Middle frontal gyrus (tissue), 1 donor: ENCODE data around the gene NEDD4L.

ENCODE experiments used
- DNase-seq: peaks from one replicate; pipeline ENCODE4 v3.0.0-alpha.2; 2015; ENCODE audit warnings: low spot score; ENCODE audit errors: extremely low spot score

Gene NEDD4L

GRCh38 chr18:58392324-58393000, 348.4 kb downstream of the NEDD4L start:
- no peak for DNase-seq

- no peak for DNase-seq
Measured at GRCh38 chr18:58393295-58393694, 349.3 kb downstream of the NEDD4L start.

DNA sequence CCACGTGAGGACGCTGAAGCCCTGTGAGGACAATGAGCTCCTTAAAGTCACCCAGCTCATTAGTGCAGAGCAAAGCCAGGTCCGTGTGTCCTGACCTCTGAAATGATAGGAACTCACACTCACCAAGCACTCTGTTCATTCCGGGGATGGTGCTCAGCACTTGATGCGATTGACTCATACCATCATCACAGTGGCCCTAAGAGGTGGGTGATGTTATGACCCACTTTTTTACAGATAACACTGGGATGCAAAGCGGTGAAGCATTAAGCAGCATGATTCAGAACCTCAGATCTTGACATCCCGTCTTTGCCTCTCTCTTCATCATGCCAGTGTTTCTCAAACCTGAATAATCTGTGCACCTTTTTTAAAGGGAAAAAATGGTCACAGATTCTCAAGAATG, 350.0 kb downstream of the NEDD4L start:
- no peak for DNase-seq

DNA sequence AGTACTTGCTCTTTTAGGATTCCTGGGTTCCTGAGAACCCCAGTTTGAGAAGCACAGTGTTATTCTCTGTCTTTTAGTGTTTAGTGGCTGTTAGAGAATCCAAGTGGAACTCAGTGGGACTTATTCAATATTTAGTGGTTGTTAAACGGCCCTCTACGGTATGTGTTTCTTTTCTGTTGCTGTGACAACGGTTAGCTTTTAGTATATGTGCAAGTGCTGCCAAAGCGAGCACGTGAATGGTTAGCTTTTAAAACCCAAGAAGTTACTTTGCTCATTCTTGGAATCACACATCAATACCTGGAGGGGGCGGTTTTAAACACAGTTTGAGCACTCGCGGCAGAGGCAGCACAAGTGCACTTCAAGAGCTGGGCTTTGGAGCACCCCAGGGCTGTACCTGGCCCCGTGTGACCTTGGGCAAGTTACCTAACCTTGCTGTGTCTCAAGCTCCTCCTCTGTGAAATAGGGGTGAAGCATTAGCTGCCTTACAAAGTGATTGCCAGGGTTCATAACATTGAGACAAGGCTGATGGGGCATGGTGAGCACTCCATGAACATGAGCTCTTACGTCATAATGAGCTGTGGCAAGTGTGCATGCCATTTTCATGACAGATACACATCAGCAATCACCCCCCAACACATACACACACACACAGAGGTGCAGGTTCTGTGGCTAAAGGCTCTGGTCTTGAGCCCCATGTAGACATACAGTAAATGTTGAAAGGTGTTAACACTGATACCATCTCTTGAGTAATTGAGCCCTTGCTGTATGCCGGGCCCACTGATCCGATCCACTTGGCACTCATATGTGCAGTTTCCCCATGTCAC, 350.8 kb downstream of the NEDD4L start:
- no peak for DNase-seq

GRCh38 chr18:58396144-58396543, 352.1 kb downstream of the NEDD4L start:
- DNase-seq, result no peak

GRCh38 chr18:58396966-58397365, 352.9 kb downstream of the NEDD4L start:
- no peak for DNase-seq

GRCh38 chr18:58397385-58398132, 353.5 kb downstream of the NEDD4L start:
- no peak for DNase-seq

GRCh38 chr18:58398648-58399398, 354.8 kb downstream of the NEDD4L start:
- no peak for DNase-seq

DNA sequence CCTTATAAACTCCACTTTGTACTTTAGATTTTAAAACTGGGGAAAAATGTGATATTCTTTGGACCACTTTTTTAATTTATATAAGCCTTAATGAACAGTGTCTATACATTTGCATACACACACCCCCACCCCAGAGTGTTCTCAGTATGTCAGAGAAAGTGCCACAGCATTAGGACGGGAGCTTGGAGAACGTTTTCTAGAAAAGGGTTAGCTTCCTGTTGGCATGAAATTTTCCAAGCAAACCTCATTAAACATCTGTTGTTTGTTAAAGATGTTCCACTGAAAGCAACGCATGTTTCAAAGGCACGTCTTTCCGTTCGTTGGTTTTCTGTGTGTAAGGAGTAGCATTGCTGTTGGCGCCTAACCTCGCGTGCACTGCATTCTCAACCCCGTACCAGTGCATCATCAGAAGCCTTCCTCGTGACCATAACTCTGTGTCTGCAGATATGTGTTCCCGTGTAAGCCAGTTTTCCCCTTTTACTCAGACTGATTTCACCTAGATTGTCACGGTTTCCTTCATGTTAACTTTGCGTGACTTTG, 356.4 kb downstream of the NEDD4L start:
- no peak for DNase-seq

- DNase-seq, result no peak
Measured at GRCh38 chr18:58401191-58401590, 357.2 kb downstream of the NEDD4L start.

GRCh38 chr18:58402247-58402646, 358.2 kb downstream of the NEDD4L start:
- DNase-seq, result no peak

DNA sequence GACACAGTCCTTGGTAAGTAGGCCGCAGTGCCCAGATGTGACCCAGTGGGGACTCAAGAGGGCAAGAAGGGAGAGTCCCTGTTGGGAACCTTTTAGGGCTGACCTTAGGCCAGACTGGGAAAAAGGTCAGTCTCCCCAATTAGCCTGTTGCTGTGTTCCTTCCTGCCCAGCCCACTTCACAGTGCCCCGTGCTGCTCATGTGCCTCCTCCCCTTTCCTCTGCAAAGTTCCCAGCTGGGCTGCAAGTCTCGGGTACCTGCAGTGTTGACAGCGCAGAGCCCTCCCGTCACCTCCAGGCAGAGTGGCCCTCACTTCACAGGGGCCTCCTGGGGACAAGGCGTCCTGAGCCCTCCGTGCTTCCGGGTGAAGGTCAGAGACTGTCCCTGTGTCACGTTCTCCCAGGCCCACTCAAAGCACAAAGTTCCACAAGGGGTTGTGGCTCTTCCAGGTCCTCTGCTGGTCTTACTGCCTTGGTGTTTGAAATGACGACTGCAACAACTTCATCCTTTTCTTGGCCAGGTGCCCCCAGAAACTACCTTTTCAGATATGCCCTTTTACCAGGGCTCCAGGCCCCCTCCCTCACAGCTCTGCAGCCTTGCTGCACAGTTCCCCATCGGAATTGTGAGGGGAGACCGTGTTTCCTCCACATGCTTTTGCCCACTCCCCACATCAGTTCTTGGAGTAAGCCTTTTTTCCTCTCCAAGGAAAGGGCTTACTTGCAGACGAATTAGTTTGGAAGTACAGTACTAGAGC, 359.1 kb downstream of the NEDD4L start:
- no peak for DNase-seq

GRCh38 chr18:58403799-58404455, 359.9 kb downstream of the NEDD4L start:
- no peak for DNase-seq

- no peak for DNase-seq
Measured at GRCh38 chr18:58405107-58405898, 361.3 kb downstream of the NEDD4L start.

DNA sequence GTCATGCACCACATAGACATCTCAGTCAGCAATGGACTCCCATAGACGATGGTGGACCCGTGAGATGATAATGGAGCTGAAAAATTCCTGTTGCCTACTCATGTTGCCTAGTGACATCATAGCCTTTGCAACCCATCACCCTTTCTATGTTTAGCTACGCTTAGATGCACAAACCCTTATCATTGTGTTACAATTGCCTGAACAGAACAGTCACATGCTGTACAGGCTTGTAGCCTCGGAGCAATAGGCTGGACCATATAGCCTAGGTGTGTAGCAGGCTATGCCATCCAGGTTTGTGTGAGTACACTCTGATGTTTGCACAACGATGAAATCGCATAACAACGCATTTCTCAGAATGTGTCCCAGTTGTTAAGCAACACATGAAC, 363.2 kb downstream of the NEDD4L start:
- no peak for DNase-seq

DNA sequence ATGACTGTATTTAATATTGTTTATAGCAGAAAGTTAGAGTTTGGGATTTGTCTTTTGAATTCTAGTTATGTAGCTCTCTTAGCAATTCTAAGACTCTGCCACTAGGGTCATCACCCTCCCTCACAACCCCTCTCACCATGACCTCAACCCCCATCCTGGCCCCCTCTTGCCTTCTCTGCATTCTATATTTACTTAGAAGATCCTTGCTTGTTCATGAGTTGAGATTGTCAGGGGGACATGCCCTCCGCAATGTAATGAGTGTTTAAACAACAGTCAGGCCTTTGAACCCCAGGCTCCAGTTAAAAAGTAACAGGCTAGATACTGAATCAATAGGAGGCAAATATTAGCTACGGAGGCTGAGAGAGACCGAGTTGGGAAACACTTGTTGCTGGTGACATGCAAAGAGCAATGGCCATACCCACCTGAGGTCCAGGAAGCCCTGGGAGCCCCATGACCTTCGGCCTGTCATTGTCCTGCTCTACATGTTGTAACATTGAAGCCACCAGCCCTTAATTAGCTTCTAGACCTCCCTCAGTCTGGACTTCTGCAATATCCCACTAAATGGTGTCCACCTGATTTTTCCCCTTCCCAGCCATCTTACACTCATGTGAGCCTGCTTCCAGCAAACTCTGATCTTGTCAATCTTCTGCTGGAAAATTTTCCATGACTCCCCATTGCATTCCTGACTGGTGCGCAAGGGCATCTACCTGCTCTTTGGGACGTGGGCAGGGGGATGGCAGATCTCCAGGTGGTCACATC, 363.8 kb downstream of the NEDD4L start:
- DNase-seq, result no peak

GRCh38 chr18:58408665-58409064, 364.6 kb downstream of the NEDD4L start:
- DNase-seq, result no peak

GRCh38 chr18:58409802-58410445, 365.9 kb downstream of the NEDD4L start:
- no peak for DNase-seq
